Measurements from ENCODE around the gene ZNF550. TPM values are rescaled to one million over a fixed set of nuclear protein-coding genes. Genes with fewer than 3 reads are reported as not detected.

ZNF550 gene
- total RNA-seq (2022; extraction: Qiagen RNA extraction; ENCODE audit: low read depth): 2.8 to 4.3 TPM (median 3.7 TPM) in 5 replicates

GRCh38 chr19:57559404-57560025 lies at the start of gene ZNF550:
ZNF550 (minus strand) TSS chr19:57559863; CDS start chr19:57559682, 181 bp downstream.

GRCh38 chr19:57599761-57600383 lies 40.2 kb upstream of the ZNF550 start, which contains the start of gene ZNF530:
ZNF530 (plus strand) TSS chr19:57599885; CDS start chr19:57604346, 4,461 bp downstream.

GRCh38 chr19:57583521-57584416 lies 24.1 kb upstream of the ZNF550 start, which contains the start of gene ZIK1:
ZIK1 (plus strand) TSS chr19:57584145; CDS start chr19:57584357, 212 bp downstream.

GRCh38 chr19:57578487-57579205 lies 19.0 kb upstream of the ZNF550 start, which contains the start of gene ZNF416:
ZNF416 (minus strand) TSS chr19:57578911; CDS start chr19:57578704, 207 bp downstream.

GRCh38 chr19:57527136-57527881 lies 32.4 kb downstream of the ZNF550 start, which contains the start of gene ZNF549:
ZNF549 (plus strand) TSS chr19:57527356; CDS start chr19:57527574, 218 bp downstream.

GRCh38 chr19:57499680-57500395 lies 59.8 kb downstream of the ZNF550 start, which contains the start of gene ZNF773:
ZNF773 (plus strand) TSS chr19:57499938; CDS start chr19:57500081, 143 bp downstream.

GRCh38 chr19:57487477-57488298 lies 72.0 kb downstream of the ZNF550 start, which contains the start of gene ZNF419:
ZNF419 (plus strand) TSS chr19:57487750; CDS start chr19:57487951, 201 bp downstream.

Other genes with a start within 250 kb of the ZNF550 start
- 1.1 to 2.2 TPM (median 1.3 TPM) in 5 replicates for gene ZNF543, start 239.4 kb downstream of the ZNF550 start, total RNA-seq (2022; extraction: Qiagen RNA extraction; ENCODE audit: low read depth)
- gene ZNF304, start 208.6 kb downstream of the ZNF550 start, total RNA-seq (2022; extraction: Qiagen RNA extraction; ENCODE audit: low read depth): 1.9 to 2.4 TPM (median 2.0 TPM) in 5 replicates
- 13.6 to 17.6 TPM (median 15.9 TPM) in 5 replicates for gene TRAPPC2B, start 196.3 kb downstream of the ZNF550 start, total RNA-seq (2022; extraction: Qiagen RNA extraction; ENCODE audit: low read depth)
- gene ZNF547, start 196.3 kb downstream of the ZNF550 start, total RNA-seq (2022; extraction: Qiagen RNA extraction; ENCODE audit: low read depth): 1.1 to 2.8 TPM (median 1.5 TPM) in 5 replicates
- gene ZNF548, start 170.0 kb downstream of the ZNF550 start, total RNA-seq (2022; extraction: Qiagen RNA extraction; ENCODE audit: low read depth): 3.1 to 4.6 TPM (median 3.3 TPM) in 5 replicates
- gene ZNF17, start 148.7 kb downstream of the ZNF550 start, total RNA-seq (2022; extraction: Qiagen RNA extraction; ENCODE audit: low read depth): 3.9 to 5.5 TPM (median 4.6 TPM) in 5 replicates
- 14.7 to 17.6 TPM (median 16.6 TPM) in 5 replicates for gene ZNF749, start 124.5 kb downstream of the ZNF550 start, total RNA-seq (2022; extraction: Qiagen RNA extraction; ENCODE audit: low read depth)
- 0.02 to 0.09 TPM (median 0.07 TPM) in 3 of 5 replicates, not detected in the others for gene VN1R1, start 102.7 kb downstream of the ZNF550 start, total RNA-seq (2022; extraction: Qiagen RNA extraction; ENCODE audit: low read depth)
- gene ZNF772, start 82.3 kb downstream of the ZNF550 start, total RNA-seq (2022; extraction: Qiagen RNA extraction; ENCODE audit: low read depth): 1.1 to 1.7 TPM (median 1.5 TPM) in 5 replicates
- 5.7 to 9.0 TPM (median 7.0 TPM) in 5 replicates for gene ZNF419, start 72.1 kb downstream of the ZNF550 start, total RNA-seq (2022; extraction: Qiagen RNA extraction; ENCODE audit: low read depth)
- gene ZNF773, start 59.9 kb downstream of the ZNF550 start, total RNA-seq (2022; extraction: Qiagen RNA extraction; ENCODE audit: low read depth): 3.2 to 6.0 TPM (median 5.4 TPM) in 5 replicates
- 1.6 to 2.2 TPM (median 1.7 TPM) in 5 replicates for gene ZNF549, start 32.5 kb downstream of the ZNF550 start, total RNA-seq (2022; extraction: Qiagen RNA extraction; ENCODE audit: low read depth)
- 3.4 to 5.0 TPM (median 4.3 TPM) in 5 replicates for gene ZNF416, start 19.0 kb upstream of the ZNF550 start, total RNA-seq (2022; extraction: Qiagen RNA extraction; ENCODE audit: low read depth)
- not detected in 5 replicates for gene ZIK1, start 24.3 kb upstream of the ZNF550 start, total RNA-seq (2022; extraction: Qiagen RNA extraction; ENCODE audit: low read depth)
- gene ZNF530, start 40.0 kb upstream of the ZNF550 start, total RNA-seq (2022; extraction: Qiagen RNA extraction; ENCODE audit: low read depth): 3.0 to 5.5 TPM (median 4.9 TPM) in 5 replicates
- 7.1 to 9.5 TPM (median 8.0 TPM) in 5 replicates for gene ZNF134, start 54.4 kb upstream of the ZNF550 start, total RNA-seq (2022; extraction: Qiagen RNA extraction; ENCODE audit: low read depth)
- 4.7 to 7.1 TPM (median 6.6 TPM) in 5 replicates for gene ZNF211, start 73.3 kb upstream of the ZNF550 start, total RNA-seq (2022; extraction: Qiagen RNA extraction; ENCODE audit: low read depth)
- not detected in 5 replicates for gene ZSCAN4, start 109.1 kb upstream of the ZNF550 start, total RNA-seq (2022; extraction: Qiagen RNA extraction; ENCODE audit: low read depth)
- gene ZNF551, start 122.1 kb upstream of the ZNF550 start, total RNA-seq (2022; extraction: Qiagen RNA extraction; ENCODE audit: low read depth): 4.3 to 5.9 TPM (median 5.6 TPM) in 5 replicates
- not detected in 5 replicates for gene ZNF154, start 149.3 kb upstream of the ZNF550 start, total RNA-seq (2022; extraction: Qiagen RNA extraction; ENCODE audit: low read depth)
- 0.75 to 0.99 TPM (median 0.80 TPM) in 5 replicates for gene ZNF671, start 167.8 kb upstream of the ZNF550 start, total RNA-seq (2022; extraction: Qiagen RNA extraction; ENCODE audit: low read depth)
- 5.4 to 6.3 TPM (median 5.7 TPM) in 5 replicates for gene ZNF776, start 187.0 kb upstream of the ZNF550 start, total RNA-seq (2022; extraction: Qiagen RNA extraction; ENCODE audit: low read depth)
- 5.8 to 7.7 TPM (median 6.4 TPM) in 5 replicates for gene ZNF586, start 209.8 kb upstream of the ZNF550 start, total RNA-seq (2022; extraction: Qiagen RNA extraction; ENCODE audit: low read depth)

Data from A549 treated with CpdA at 1 μM for 4 hours (cell line).